HG03565 (cell line): ENCODE data around the gene TMEM95.
A peak's percentile ranks its signal among the peaks of the same experiment; 100 is the strongest.
"Not testable (repeated sequence)": the region's sequence is repeated elsewhere in the genome, so short reads cannot be mapped to it uniquely, and the experiment has no call there.

Source experiments
- ATAC-seq: cut with Tn5 transposase; IDR thresholded peaks from one replicate; pipeline ENCODE4 v1.9.1; 2021; ENCODE audit warnings: mild to moderate bottlenecking, moderate library complexity; ENCODE audit not compliant: unreplicated experiment

Gene TMEM95

DNA sequence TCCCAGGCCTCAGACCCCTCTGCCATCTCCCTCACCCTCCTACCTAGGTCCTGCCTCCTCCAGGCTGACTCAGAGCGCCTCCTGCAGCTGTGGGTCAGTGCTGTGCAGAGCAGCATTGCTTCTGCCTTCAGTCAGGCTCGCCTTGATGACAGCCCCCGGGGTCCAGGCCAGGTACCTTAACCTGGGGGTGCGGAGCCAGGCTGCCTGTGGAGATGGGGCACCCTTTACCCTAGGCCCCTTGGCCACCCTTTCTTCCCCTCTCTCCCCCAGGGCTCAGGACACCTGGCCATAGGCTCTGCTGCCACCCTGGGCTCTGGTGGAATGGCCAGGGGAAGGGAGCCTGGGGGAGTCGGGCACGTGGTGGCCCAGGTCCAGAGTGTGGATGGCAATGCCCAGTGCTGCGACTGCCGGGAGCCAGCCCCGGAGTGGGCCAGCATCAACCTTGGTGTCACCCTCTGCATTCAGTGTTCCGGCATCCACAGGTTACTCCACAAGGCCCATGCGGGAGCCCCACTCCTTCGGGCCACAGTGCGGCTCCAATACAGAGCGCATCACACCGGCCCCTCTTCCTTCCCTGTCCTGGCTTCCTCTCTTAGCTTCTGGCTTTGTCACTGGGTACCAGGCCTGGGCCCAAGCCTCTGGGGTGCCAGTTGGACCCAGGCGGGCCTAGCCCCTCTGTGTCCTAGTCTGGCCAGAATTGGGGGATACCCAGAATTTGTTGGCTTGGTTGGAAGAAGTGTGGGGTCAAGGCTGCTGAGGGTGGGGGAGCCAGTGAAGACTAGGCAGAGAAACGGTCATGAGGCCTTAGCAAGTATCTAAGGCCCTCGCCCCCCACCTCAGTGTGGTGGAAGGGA, 8.0 kb upstream of the TMEM95 start:
- no peak for ATAC-seq

- no peak for ATAC-seq
These were observed 7.1 kb upstream of the TMEM95 start for GRCh38 chr17:7347630-7348477.

GRCh38 chr17:7348478-7349242, 6.3 kb upstream of the TMEM95 start:
- ATAC-seq, result no peak

- ATAC-seq, result peak; percentile 51
These were observed 3.1 kb upstream of the TMEM95 start, which contains the start of gene KCTD11 for GRCh38 chr17:7351665-7352502. Gene KCTD11 (plus strand): TSS chr17:7352162.

DNA sequence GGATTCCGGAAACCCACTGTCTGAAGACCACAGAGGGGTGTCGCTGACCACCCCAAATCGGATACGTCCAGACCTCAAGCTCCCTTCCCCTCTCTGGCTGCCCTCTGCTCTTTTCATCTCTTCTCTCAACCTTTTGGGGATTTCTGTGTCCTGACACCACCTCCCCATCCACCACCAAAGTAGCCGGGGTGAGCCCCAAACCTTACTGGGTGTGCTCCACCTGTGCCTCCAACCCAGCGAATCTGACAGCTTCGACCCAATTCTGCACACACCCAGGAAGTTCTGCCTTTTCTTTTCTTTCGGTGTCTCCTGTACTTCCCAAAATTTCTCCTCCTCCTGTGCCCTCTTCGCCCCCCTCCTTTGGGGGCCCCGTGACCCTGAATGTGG, 2.5 kb upstream of the TMEM95 start:
- ATAC-seq, result no peak

GRCh38 chr17:7352910-7353635, 1.9 kb upstream of the TMEM95 start:
- ATAC-seq, result no peak

- ATAC-seq, result no peak
These were observed 603 bp upstream of the TMEM95 start for GRCh38 chr17:7354262-7354843.

GRCh38 chr17:7355573-7355972, 617 bp downstream of the TMEM95 start:
- ATAC-seq, result no peak

GRCh38 chr17:7356072-7356549, 1.2 kb downstream of the TMEM95 start:
- no peak for ATAC-seq

DNA sequence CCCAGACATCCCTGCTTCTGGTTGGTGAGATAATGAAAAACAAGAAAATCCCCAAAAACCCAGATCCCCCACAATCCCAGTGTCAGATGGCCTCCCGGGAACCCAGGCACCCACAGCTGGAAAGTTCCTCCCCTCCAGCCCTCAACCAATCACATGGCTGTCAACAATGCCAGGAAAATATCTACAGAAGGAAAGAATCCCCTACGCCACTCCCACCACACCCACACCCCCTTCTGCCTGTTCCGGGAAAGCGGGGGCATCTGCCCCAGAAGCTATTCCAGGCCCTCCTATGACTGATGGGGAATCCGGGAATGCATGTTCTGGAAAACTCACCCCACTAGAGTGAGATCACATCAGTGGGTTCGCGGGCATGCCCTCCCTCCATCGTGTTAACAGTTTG, 1.8 kb downstream of the TMEM95 start:
- no peak for ATAC-seq

GRCh38 chr17:7357381-7357780, 2.4 kb downstream of the TMEM95 start:
- ATAC-seq, result no peak

GRCh38 chr17:7361906-7362305, 7.0 kb downstream of the TMEM95 start:
- ATAC-seq, result no peak

GRCh38 chr17:7363311-7363710, 8.4 kb downstream of the TMEM95 start:
- no peak for ATAC-seq

- ATAC-seq, result not testable (repeated sequence)
These were observed 11.0 kb downstream of the TMEM95 start for GRCh38 chr17:7365963-7366362.

GRCh38 chr17:7367083-7367482, 12.1 kb downstream of the TMEM95 start:
- ATAC-seq, result no peak

DNA sequence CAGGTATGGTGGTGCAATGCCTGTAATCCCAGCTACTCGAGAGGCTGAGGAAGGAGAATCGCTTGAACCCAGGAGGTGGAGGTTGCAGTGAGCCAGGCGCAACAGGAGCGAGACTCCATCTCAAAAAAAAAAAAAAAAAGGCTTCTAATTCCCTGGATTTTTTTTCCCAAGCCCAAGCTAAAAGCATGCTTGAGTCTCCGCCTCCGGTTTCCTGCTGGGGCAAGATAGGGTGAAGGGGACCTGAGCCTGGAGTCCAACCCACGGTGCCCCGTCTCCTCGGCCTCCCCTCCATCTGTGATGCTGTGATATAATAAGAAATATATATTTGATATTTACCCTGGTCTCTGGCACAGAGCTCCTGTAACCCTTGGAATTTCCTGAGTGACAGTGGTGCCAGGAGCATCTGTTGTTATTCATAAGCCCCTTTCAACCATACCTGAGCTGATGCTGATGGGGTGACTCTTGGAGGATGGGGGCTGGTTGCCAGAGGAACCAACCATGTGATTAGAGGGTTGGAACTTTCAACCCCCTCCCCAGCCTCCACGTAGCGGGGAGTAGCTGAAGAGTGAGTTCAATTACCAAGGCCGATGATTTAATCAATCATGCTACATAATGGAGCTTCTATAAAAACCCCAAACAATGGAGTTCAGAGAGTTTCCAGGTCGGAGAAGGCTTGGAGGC, 13.1 kb downstream of the TMEM95 start:
- ATAC-seq, result no peak

- ATAC-seq, result not testable (repeated sequence)
These were observed 13.6 kb downstream of the TMEM95 start for GRCh38 chr17:7368599-7368994.

DNA sequence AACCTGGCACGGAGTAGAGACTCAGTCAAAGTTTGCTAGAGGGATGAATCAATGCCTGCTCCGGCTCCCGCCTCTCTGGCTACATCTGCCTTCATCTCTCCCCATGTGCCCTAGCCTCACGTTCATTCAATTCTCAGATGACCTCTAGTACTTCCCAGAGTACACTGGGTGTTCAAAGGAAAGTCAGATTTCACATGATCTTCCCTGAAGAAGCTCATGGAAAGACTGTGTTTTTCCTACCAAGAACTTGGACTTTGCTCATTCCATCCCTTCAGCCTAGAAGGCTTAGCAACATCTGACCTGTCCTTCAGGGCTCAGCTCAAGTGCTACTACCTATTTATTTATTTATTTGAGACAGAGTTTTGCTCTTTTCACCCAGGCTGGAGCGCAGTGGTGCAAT, 14.9 kb downstream of the TMEM95 start:
- no peak for ATAC-seq

GRCh38 chr17:7370853-7371252, 15.9 kb downstream of the TMEM95 start:
- ATAC-seq, result no peak
